Central memory CD4-positive, alpha-beta T cell (primary cell): Measurements from ENCODE around the gene CTNNBIP1.
"Not testable (repeated sequence)": the region's sequence is repeated elsewhere in the genome, so short reads cannot be mapped to it uniquely, and the experiment has no call there.

ENCODE experiments used
- DNase-seq: peaks from one replicate; pipeline ENCODE4 v3.0.0; 2022

Gene CTNNBIP1

GRCh38 chr1:9825093-9826074 is 84.7 kb downstream of the CTNNBIP1 start:
- peak; percentile 41 for DNase-seq

- DNase-seq = peak; percentile 8
Observed at GRCh38 chr1:9824702-9825089, 85.4 kb downstream of the CTNNBIP1 start.

- DNase-seq = peak; percentile 81
Observed at GRCh38 chr1:9823943-9824701, 85.9 kb downstream of the CTNNBIP1 start, which contains the start of gene CLSTN1. TSS of gene CLSTN1 (minus strand) at chr1:9823965. CDS start at chr1:9823733, 232 bp downstream.

GRCh38 chr1:9823693-9823942 is 86.5 kb downstream of the CTNNBIP1 start:
- no peak for DNase-seq

- peak; percentile 18 for DNase-seq
Observed at GRCh38 chr1:9822897-9823692, 87.0 kb downstream of the CTNNBIP1 start.

DNA sequence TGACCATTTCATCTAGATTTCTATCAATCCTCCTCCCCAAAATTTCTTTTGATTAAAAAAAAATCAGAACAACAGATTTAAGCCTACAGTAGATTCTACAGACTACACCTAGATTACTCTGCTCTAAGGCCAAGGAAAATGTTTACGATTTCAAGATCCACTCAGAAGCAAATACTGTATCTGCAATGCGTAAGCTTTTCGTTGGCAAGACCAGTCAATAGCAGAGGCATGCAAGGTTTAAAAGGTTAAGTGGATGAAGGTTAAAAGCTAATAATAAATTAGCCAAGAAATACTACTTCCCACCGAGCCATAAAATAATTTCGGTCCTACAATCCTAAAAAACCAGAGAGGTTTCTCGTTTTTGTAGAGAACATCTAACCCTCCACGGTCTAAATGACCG is 87.6 kb downstream of the CTNNBIP1 start:
- DNase-seq = no peak

- DNase-seq = no peak
Observed at GRCh38 chr1:9821710-9822109, 88.4 kb downstream of the CTNNBIP1 start.

DNA sequence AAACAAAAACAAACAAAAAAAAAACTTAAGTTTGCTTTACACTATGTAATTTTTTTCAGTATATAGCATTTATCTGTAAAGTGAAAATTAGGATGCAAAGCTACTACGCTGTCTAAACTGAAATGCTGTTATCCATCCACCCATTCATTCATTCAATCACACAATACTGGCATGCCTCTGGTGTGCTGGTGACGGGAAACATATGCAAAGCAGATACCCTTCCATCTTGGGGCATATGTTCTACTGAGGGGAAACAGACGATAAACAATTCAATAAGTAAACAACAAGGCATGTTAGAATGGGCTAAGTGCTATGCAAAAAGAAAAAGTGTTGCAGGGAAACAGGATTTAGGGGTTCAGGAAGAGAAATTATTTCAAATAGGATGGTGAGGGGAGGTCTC is 89.5 kb downstream of the CTNNBIP1 start:
- no peak for DNase-seq

GRCh38 chr1:9817734-9818133 is 92.3 kb downstream of the CTNNBIP1 start:
- no peak for DNase-seq

DNA sequence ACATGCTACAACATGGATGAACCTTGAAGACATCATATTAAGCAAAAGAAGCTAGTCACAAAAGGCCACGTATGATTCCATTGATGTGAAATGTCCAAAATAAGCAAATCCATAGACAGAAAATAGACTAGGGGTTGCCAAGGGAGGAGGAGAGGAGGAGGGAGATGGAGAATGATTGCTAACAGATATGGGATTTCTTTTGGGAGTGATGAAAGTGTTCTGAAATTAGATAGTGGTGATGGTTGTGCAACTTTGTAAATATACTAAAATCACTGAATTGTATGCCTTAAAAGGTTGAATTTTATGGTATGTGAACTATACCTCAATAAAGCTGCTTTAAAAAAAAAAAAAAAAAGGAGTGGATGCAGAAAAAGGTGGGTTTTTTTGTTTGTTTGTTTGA is 93.9 kb downstream of the CTNNBIP1 start:
- DNase-seq = no peak

GRCh38 chr1:9815150-9815549 is 94.9 kb downstream of the CTNNBIP1 start:
- DNase-seq = no peak

DNA sequence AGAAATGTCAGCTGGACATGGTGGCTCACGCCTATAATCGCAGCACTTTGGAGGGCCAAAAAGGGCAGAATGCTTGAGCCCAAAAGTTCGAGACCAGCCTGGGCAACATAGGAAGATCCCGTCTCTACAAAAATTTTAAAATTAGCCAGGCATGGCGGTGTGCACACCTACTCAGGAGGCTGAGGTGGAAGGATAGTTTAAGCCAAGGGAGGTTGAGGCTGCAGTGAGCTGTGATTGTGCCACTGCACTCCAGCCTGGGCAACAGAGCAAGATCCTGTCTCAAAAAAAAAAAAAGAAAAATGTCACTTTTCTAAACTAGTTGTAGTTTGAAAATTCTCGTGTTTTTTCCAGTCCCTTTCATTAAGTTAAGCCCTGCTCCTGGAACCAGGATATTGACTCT is 95.5 kb downstream of the CTNNBIP1 start:
- DNase-seq = no peak

DNA sequence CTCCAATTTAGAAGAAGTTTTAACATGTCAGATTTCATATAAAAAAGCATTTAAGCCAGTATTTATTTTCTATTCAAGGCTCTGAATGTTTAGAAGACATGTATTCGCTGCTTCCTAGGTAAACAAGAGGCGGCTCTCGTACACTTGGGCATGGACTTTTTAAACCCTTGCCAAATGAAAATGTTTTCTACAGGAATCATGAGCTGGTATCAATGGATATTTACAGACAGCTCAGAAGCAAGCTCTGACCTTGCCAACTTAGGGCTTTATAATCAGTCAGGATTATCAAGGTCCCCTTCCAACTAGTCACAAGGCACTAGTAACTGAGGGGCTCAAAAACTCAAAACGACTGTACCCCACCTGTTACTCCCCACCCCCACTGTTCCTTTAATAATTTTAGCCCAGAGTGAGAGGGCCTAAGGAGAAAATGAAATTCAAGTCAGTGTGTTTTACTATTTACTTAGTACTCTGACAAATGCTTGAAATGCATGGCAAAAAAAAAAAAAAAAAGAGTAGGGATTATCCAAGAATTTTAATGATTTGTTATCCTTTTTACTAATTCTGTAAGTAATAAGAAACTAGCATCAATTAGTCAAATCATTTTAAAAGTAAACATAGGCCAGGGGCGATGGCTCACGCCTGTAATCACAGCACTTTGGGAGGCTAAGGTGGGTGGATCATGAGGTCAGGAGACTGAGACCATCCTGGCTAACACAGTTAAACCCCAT is 98.7 kb downstream of the CTNNBIP1 start:
- no peak for DNase-seq

- no peak for DNase-seq
Observed at GRCh38 chr1:9809100-9809510, 101.0 kb downstream of the CTNNBIP1 start.

- DNase-seq = no peak
Observed at GRCh38 chr1:9808459-9808858, 101.6 kb downstream of the CTNNBIP1 start.

DNA sequence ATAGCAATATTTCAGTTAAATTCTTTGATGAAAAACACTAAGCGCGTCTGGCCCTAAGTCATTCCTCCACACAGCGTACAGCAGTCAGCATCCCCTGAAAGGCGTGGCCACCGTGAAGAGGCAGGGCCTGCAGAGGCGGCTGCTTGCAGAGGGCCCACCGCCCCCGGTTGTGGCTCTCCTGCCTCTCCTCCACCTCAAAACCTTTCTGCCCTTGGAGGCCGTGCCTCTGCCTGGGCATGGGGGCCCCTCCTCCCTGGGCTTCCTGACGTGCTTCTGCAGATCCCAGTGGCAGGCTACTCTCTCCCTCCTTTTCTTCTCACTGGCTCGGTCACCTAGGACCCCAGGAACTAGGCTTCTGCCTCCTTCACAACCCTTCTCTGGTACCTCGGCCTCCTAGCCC is 102.5 kb downstream of the CTNNBIP1 start:
- DNase-seq = no peak

GRCh38 chr1:9805972-9806371 is 104.1 kb downstream of the CTNNBIP1 start:
- DNase-seq = not testable (repeated sequence)

GRCh38 chr1:9805006-9805508 is 105.0 kb downstream of the CTNNBIP1 start:
- no peak for DNase-seq

DNA sequence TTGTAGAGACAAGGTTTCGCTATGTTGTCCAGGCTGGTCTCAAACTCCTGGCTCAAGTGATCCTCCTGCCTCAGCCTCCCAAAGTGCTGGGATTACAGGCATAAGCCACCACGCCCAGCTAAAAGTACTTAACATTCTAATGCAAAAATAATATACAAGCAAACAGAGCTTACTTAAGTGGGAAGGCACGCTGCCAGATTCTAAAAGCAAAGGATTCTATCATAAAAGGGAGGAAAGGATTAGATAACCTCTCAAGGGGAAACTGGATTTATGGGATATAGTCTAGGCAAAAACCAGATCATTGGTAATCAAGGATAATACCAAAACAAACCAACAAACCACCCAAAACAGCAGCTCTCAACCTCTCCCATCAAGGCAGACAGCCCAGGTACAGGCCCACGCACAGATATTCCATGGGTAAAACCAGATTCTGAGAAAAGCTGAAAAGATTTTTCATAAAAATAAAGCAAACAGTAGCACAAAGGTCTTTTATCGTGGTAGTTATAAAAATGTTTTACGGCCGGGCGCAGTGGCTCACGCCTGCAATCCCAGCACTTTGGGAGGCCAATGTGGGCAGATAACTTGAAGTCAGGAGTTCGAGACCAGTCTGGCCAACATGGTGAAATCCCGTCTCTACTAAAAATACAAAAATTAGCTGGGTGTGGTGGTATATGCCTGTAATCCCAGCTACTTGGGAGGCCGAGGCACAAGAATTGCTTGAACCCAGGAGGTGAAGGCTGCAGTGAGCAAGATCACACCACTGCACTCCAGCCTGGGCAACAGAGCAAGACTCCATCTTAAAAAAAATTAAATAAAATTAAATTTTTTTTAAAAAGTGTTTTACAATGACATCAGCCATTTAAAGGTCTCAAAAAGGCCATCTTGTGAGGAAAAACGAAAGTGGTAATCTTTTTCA is 106.8 kb downstream of the CTNNBIP1 start:
- DNase-seq = not testable (repeated sequence)

DNA sequence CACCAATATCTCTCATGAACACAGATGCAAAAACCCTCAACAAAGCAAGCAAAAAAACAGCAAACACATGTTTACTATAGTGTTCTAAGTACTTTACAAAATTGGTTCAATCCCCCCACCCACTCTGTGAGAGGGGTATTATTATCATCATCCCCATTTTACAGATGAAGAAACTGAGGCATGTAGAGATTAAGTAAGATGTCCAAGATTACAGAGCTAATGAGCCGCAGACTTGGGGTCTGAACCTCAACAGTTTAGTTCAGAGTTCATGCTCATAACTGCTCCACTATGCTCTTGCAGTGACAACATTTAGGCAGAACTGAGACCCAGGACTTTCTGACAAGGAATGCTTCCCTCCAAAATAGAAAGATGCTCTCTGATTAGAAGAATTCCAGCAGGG is 108.2 kb downstream of the CTNNBIP1 start:
- no peak for DNase-seq
